HCT116 (cell line): Measurements from ENCODE around the gene ZNF552. TPM values are rescaled to one million over a fixed set of nuclear protein-coding genes. Genes with fewer than 3 reads are reported as not detected.
"Not testable (repeated sequence)": the region's sequence is repeated elsewhere in the genome, so short reads cannot be mapped to it uniquely, and the experiment has no call there.

Experiments used
- ATAC-seq: fragments of 200-7000 bp; cut with Tn5 transposase; 2 replicates; pipeline ENCODE4 v1.9.1; 2020; ENCODE audit warnings: mild to moderate bottlenecking, moderate library complexity
- BruUV-seq: library from RNA; stranded (reverse); fragments of 400-500 nt; replicated peaks from 2 replicates; lab custom pipeline; 2021; lab: Mats Ljungman, UMichigan
- CTCF ChIA-PET: fragments of 300-600 bp; sonication (Branson Sonifier 250); formaldehyde crosslinking; loops from one replicate; lab custom pipeline; 2021; ENCODE audit warnings: antibody characterized with exemption; lab: Charles Lee
- POLR2A ChIA-PET: fragments of 300-600, 350-600 bp; sonication (Branson Sonifier 250); formaldehyde crosslinking; loops from one replicate; lab custom pipeline; 2021; ENCODE audit warnings: antibody characterized with exemption; lab: Charles Lee
- RAD21 ChIA-PET, 2 experiments: fragments of 300-600 bp; sonication (Branson Sonifier 250); formaldehyde crosslinking; loops; one replicate each; lab custom pipeline; 2023; ENCODE audit warnings: low total read pairs in 2 of 2; ENCODE audit not compliant: uncharacterized antibody in 2 of 2, unreplicated experiment in 2 of 2, low non-redundant PET in 1 of 2; lab: Charles Lee
- DNase-seq: peaks from one replicate; pipeline ENCODE4 v3.0.0-alpha.2; 2010; ENCODE audit warnings: low read depth, low spot score
- H2AFZ ChIP-seq: fragments of 200-600 bp; shearing (Covaris generic), sonication (generic); 2 replicates; pipeline ENCODE4 v1.6.1; 2017; ENCODE audit warnings: low read depth, mixed run types, mixed read lengths, antibody characterized with exemption, low read length; ENCODE audit not compliant: poor library complexity, severe bottlenecking
- H3K27ac ChIP-seq: 2 replicates; pipeline ENCODE4 v1.5.1; 2012; ENCODE audit warnings: low read depth, low read length
- H3K27me3 ChIP-seq: fragments of 200-600 bp; sonication (generic); 2 replicates; pipeline ENCODE4 v1.6.1; 2016; ENCODE audit warnings: mixed run types, low read length, mixed read lengths; ENCODE audit not compliant: insufficient read depth
- H3K36me3 ChIP-seq, 2 experiments: fragments of 200-500 bp in 1 of 2; fragments of 200-600 bp in 1 of 2; sonication (Bioruptor generic) in 1 of 2; sonication (generic) in 1 of 2; 2 replicates each; pipeline versions ENCODE4 v1.5.1 to v1.6.1; 2014 to 2016; ENCODE audit warnings: low read length in 2 of 2, inconsistent platforms in 1 of 2, mixed read lengths in 1 of 2, mixed run types in 1 of 2; ENCODE audit not compliant: insufficient read depth in 2 of 2, control insufficient read depth in 1 of 2
- H3K4me1 ChIP-seq, 2 experiments: fragments of 200-600 bp in 1 of 2; sonication (generic) in 1 of 2; 2 replicates each; pipeline versions ENCODE4 v1.5.1 to v1.6.1; 2012 to 2017; ENCODE audit warnings: low read length in 2 of 2, inconsistent platforms in 1 of 2, mild to moderate bottlenecking in 1 of 2, mixed read lengths in 1 of 2, mixed run types in 1 of 2, moderate library complexity in 1 of 2; ENCODE audit not compliant: insufficient read depth in 2 of 2, control insufficient read depth in 1 of 2
- H3K4me2 ChIP-seq: fragments of 200-600 bp; sonication (generic); 2 replicates; pipeline ENCODE4 v1.6.1; 2017; ENCODE audit warnings: mixed run types, low read length, mixed read lengths
- H3K4me3 ChIP-seq, 2 experiments: fragments of 200-600 bp in 1 of 2; sonication (generic) in 1 of 2; replicated peaks in 1 of 2; 2 replicates each; pipeline ENCODE4 v1.5.1; 2011 to 2016; ENCODE audit warnings: low read length in 2 of 2, control low read depth in 1 of 2, low read depth in 1 of 2, mild to moderate bottlenecking in 1 of 2, mixed read lengths in 1 of 2, mixed run types in 1 of 2
- H3K79me2 ChIP-seq: fragments of 200-600 bp; sonication (generic); 2 replicates; pipeline ENCODE4 v1.6.1; 2017; ENCODE audit warnings: mild to moderate bottlenecking, mixed run types, low read length, moderate library complexity, mixed read lengths; ENCODE audit not compliant: insufficient read depth
- H3K9ac ChIP-seq: fragments of 200-600 bp; sonication (generic); 2 replicates; pipeline ENCODE4 v1.6.1; 2016; ENCODE audit warnings: low read length, mixed read lengths
- H3K9me2 ChIP-seq: fragments of 200-600 bp; sonication (generic), shearing (Covaris generic); 2 replicates; pipeline ENCODE4 v1.6.1; 2017; ENCODE audit warnings: mixed run types, mild to moderate bottlenecking, moderate library complexity; ENCODE audit not compliant: insufficient read depth
- H3K9me3 ChIP-seq, 2 experiments: fragments of 200-500 bp in 1 of 2; fragments of 200-600 bp in 1 of 2; sonication (Bioruptor generic) in 1 of 2; sonication (generic) in 1 of 2; 2 replicates each; pipeline ENCODE4 v1.6.1; 2014 to 2017; ENCODE audit warnings: low read length in 2 of 2, mixed read lengths in 2 of 2, inconsistent platforms in 1 of 2, low read depth in 1 of 2, mild to moderate bottlenecking in 1 of 2, mixed run types in 1 of 2, moderate library complexity in 1 of 2; ENCODE audit not compliant: control insufficient read depth in 1 of 2, insufficient read depth in 1 of 2
- H4K20me1 ChIP-seq: fragments of 200-600 bp; sonication (generic), shearing (Covaris generic); 2 replicates; pipeline ENCODE4 v1.6.1; 2017; ENCODE audit warnings: mixed run types, mild to moderate bottlenecking, moderate library complexity; ENCODE audit not compliant: insufficient read depth
- intact Hi-C: fragments of 100-400 bp; cut with micrococcal nuclease; formaldehyde crosslinking; loops from 2 replicates; pipeline ENCODE4 v1.10.0; 2022
- total RNA-seq: library from RNA; stranded (reverse); gene quantifications from one replicate; pipeline ENCODE4 v1.2.1, GENCODE V29; 2021; ENCODE audit not compliant: unreplicated experiment

The ZNF552 gene
- total RNA-seq, 1 experiment from 2014 or later, result 7.1 TPM

DNA sequence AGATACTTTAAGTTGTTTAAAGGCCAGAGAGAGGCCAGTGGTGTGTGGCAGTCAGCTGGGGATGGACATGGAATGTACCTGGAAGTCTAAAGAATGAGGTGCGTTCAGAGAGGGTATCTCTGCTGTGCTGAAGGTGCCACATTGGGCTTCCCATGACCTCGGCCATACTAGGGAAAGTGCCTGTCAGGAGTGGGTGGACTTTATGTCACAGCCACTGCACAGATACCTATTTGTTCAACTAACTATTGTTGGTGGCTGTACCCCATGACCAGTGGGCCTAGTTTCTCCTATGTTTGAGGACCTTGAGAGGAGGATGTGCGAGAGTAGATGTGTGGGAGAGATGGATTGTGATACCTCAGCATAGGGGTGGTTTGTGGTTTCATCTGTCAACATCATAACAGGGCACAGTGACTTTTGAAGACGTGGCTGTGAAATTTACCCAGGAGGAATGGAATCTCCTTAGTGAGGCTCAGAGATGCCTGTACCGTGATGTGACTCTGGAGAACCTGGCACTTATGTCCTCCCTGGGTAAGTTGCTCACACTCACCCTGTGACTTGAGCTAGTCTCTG lies 24.0 kb upstream of the ZNF552 start:
- intact Hi-C loops, RAD21 ChIA-PET, POLR2A ChIA-PET: not testable (repeated sequence)

DNA sequence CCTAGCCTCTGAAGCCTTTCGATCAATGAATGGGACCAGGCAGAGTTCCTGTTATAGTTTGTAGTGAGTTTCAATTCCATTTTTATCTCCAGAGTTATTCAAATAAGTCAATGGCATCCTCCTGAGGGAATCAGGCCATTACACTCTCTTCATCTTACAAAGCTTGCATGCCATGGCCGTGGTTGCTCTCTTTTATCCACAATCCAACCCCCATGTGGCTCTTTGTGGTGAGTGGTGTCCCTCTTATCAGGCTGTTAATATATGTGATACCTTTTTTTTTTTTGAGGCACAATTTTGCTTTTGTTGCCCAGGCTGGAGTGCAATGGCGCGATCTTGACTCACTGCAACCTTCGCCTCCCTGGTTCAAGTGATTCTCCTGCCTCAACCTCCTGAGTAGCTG lies 22.3 kb upstream of the ZNF552 start:
- POLR2A ChIA-PET, result not testable (repeated sequence)
- peaks cover 61% of the 10 kb centered on the region for H3K79me2 ChIP-seq

More for the DNA sequence above, 24.0 kb upstream of the ZNF552 start:
- ATAC-seq, H3K9me2 ChIP-seq, BruUV-seq, DNase-seq, H3K27me3 ChIP-seq, H3K27ac ChIP-seq, H3K9me3 ChIP-seq, H3K4me2 ChIP-seq, H3K9ac ChIP-seq, H2AFZ ChIP-seq, CTCF ChIA-PET, H3K4me1 ChIP-seq, H4K20me1 ChIP-seq, H3K4me3 ChIP-seq: not testable (repeated sequence)
- Histone ChIP-seq H3K36me3 (peaks cover 8 to 24% of the 10 kb centered on the region in 2 experiments), H3K79me2 (peaks cover 70% of the 10 kb centered on the region)

More for the DNA sequence above, 22.3 kb upstream of the ZNF552 start:
- ATAC-seq, H2AFZ ChIP-seq, H3K4me3 ChIP-seq, H3K4me2 ChIP-seq, H3K36me3 ChIP-seq, H3K9me2 ChIP-seq, H3K9ac ChIP-seq, H3K27me3 ChIP-seq, H3K27ac ChIP-seq, H4K20me1 ChIP-seq, BruUV-seq, DNase-seq, intact Hi-C loops, CTCF ChIA-PET, H3K9me3 ChIP-seq, H3K4me1 ChIP-seq, RAD21 ChIA-PET: not testable (repeated sequence)
